G401 (cell line): Measurements from ENCODE around the gene KIAA1755. TPM values are rescaled to one million over a fixed set of nuclear protein-coding genes. Genes with fewer than 3 reads are reported as not detected.

Experiments used
- DNase-seq: peaks from one replicate; pipeline ENCODE4 v3.0.0-alpha.2; 2015; ENCODE audit warnings: low spot score
- in situ Hi-C: cut with HindIII; loops from 2 replicates; pipeline ENCODE4 v1.10.0; 2016; ENCODE audit warnings: low sequenced_read_pairs, mixed read lengths
- total RNA-seq: library from RNA; depleted of rRNA; stranded (reverse); fragments of >200 nt; shearing (Covaris generic); gene quantifications from 2 replicates; pipeline ENCODE4 v1.2.3, GENCODE V29; 2014; rRNA removed

KIAA1755 gene
- total RNA-seq, result not detected in 2 replicates

GRCh38 chr20:38260378-38261053 lies at the start of gene KIAA1755:
Gene KIAA1755 (minus strand): TSS chr20:38260735. CDS start chr20:38260500, 235 bp downstream.
- DNase-seq, result no peak
- in situ Hi-C loops, result no loop called here

GRCh38 chr20:38308447-38308846 lies 47.9 kb upstream of the KIAA1755 start:
- no peak for DNase-seq
- in situ Hi-C loops, result no loop called here

GRCh38 chr20:38308047-38308438 lies 47.5 kb upstream of the KIAA1755 start:
- no peak for DNase-seq
- in situ Hi-C loops, result no loop called here

- in situ Hi-C loops, result no loop called here
- no peak for DNase-seq
Observed at GRCh38 chr20:38307371-38308046, 47.0 kb upstream of the KIAA1755 start.

- no peak for DNase-seq
- in situ Hi-C loops, result no loop called here
Observed at GRCh38 chr20:38306379-38306778, 45.8 kb upstream of the KIAA1755 start.

- no peak for DNase-seq
- in situ Hi-C loops, result no loop called here
Observed at GRCh38 chr20:38305541-38305940, 45.0 kb upstream of the KIAA1755 start.

GRCh38 chr20:38304845-38305447 lies 44.4 kb upstream of the KIAA1755 start:
- in situ Hi-C loops, result no loop called here
- no peak for DNase-seq

- DNase-seq, result no peak
- in situ Hi-C loops, result no loop called here
Observed at GRCh38 chr20:38303908-38304379, 43.4 kb upstream of the KIAA1755 start, which contains the start of gene BPI. Gene BPI (plus strand): TSS chr20:38304156. CDS start chr20:38304224, 68 bp downstream.

- no peak for DNase-seq
- in situ Hi-C loops, result no loop called here
Observed at GRCh38 chr20:38302786-38303185, 42.3 kb upstream of the KIAA1755 start.

GRCh38 chr20:38301309-38301708 lies 40.8 kb upstream of the KIAA1755 start:
- in situ Hi-C loops, result no loop called here
- DNase-seq, result no peak

GRCh38 chr20:38300438-38300837 lies 39.9 kb upstream of the KIAA1755 start:
- in situ Hi-C loops, result no loop called here
- no peak for DNase-seq

GRCh38 chr20:38299963-38300362 lies 39.4 kb upstream of the KIAA1755 start:
- in situ Hi-C loops, result no loop called here
- no peak for DNase-seq

- peak; percentile 8 for DNase-seq
- in situ Hi-C loops, result no loop called here
Observed at GRCh38 chr20:38298768-38299288, 38.3 kb upstream of the KIAA1755 start.

- no peak for DNase-seq
- in situ Hi-C loops, result no loop called here
Observed at GRCh38 chr20:38297916-38298674, 37.6 kb upstream of the KIAA1755 start.

- DNase-seq, result no peak
- in situ Hi-C loops, result no loop called here
Observed at GRCh38 chr20:38296433-38296832, 35.9 kb upstream of the KIAA1755 start.

GRCh38 chr20:38295811-38296210 lies 35.3 kb upstream of the KIAA1755 start:
- in situ Hi-C loops, result no loop called here
- DNase-seq, result no peak

- no peak for DNase-seq
Observed at GRCh38 chr20:38294076-38294591, 33.6 kb upstream of the KIAA1755 start.

GRCh38 chr20:38293491-38294065 lies 33.0 kb upstream of the KIAA1755 start:
- in situ Hi-C loops, result no loop called here
- DNase-seq, result no peak

More at GRCh38 chr20:38294076-38294591, 33.6 kb upstream of the KIAA1755 start:
- in situ Hi-C loops, result no loop called here

- in situ Hi-C loops, result no loop called here
- DNase-seq, result no peak
Observed at GRCh38 chr20:38291966-38292365, 31.4 kb upstream of the KIAA1755 start.
